ENCODE data around the gene TNNC1. TPM values are rescaled to one million over a fixed set of nuclear protein-coding genes. Genes with fewer than 3 reads are reported as not detected.
A peak's percentile ranks its signal among the peaks of the same experiment; 100 is the strongest.

The TNNC1 gene
- total RNA-seq, 1 experiment from 2014 or later, result 5.6 TPM

- Mint-ChIP-seq H3K4me1 (peaks cover 14 to 30% of the 10 kb centered on the region in 2 experiments), H3K27me3 (ENCODE audit: low read depth) (peaks cover 2% of the 10 kb centered on the region; the same call in 1 of the 2 replicates), H3K9me3 (no peaks in the 10 kb centered on the region), H3K27ac (peak overlapping the region in 2 of 3 experiments; percentile 22 to 32; a peak in 4 of 7 replicates), H3K4me3 (no peak overlapping the region; a peak in 1 of 5 replicates), H3K36me3 (ENCODE audit: insufficient read depth in 1 of 3, low read depth in 3 of 3) (no peaks in the 10 kb centered on the region)
- no peak for DNase-seq
- no peaks in the 10 kb centered on the region for H3K9me3 ChIP-seq (ENCODE audit: control insufficient read depth, low read depth, low read length)
- H3K23ac ChIP-seq (ENCODE audit: insufficient read length, low read depth, low read length), result no peak overlapping the region
- no peak overlapping the region for H2BK120ac ChIP-seq (ENCODE audit: low read depth, low read length, poor library complexity, severe bottlenecking)
- no peak overlapping the region for H4K5ac ChIP-seq (ENCODE audit: insufficient read length, low read depth, low read length)
- no peak overlapping the region for H2BK12ac ChIP-seq (ENCODE audit: insufficient read length, low read depth, low read length)
- no peak overlapping the region for H2AFZ ChIP-seq (ENCODE audit: low read length)
- no peak overlapping the region for H3K9ac ChIP-seq (ENCODE audit: extremely low read depth, insufficient read length, low read length)
- H3K27me3 ChIP-seq (ENCODE audit: insufficient read depth, low read length), result no peaks in the 10 kb centered on the region
- WGBS (ENCODE audit: extremely low coverage, insufficient read length, low lambda C conversion rate), result no CpG with 5 or more reads among the region's 10 CpGs
- no peak overlapping the region for H4K91ac ChIP-seq (ENCODE audit: insufficient read length, low read depth, low read length)
- no peak overlapping the region for H3K56ac ChIP-seq (ENCODE audit: insufficient read length, low read depth, low read length)
- no peak overlapping the region for H4K8ac ChIP-seq (replicated peaks; ENCODE audit: insufficient read length, low read depth, low read length)
- no peak overlapping the region for H2BK15ac ChIP-seq (ENCODE audit: low read depth, low read length)
- no peak overlapping the region for H3K14ac ChIP-seq (ENCODE audit: insufficient read depth, low read length)
- TF ChIP-seq CTCF (conservative IDR thresholded peaks at IDR 0.05), result no peak
- no peak overlapping the region for H3K4ac ChIP-seq (ENCODE audit: low read depth, low read length)
- no peak overlapping the region for H2BK20ac ChIP-seq (ENCODE audit: low read depth, low read length, poor library complexity, severe bottlenecking)
- no peak overlapping the region for H3K27ac ChIP-seq (ENCODE audit: insufficient read length, low read depth, low read length)
- H3K4me2 ChIP-seq (ENCODE audit: insufficient read depth, insufficient read length, low read length), result no peak overlapping the region
- no peak overlapping the region for H3T11ph ChIP-seq (ENCODE audit: low read length)
- H4K20me1 ChIP-seq (ENCODE audit: control insufficient read depth, insufficient read depth, insufficient read length), result no peaks in the 10 kb centered on the region
- H3K79me2 ChIP-seq (ENCODE audit: insufficient read depth, low read length), result no peaks in the 10 kb centered on the region
- no peak overlapping the region for H2BK5ac ChIP-seq (ENCODE audit: insufficient read length, low read length)
- H3K18ac ChIP-seq (ENCODE audit: insufficient read length, low read depth, low read length), result no peak overlapping the region
- H3K23me2 ChIP-seq (ENCODE audit: insufficient read length, low read depth, low read length, poor library complexity, severe bottlenecking), result no peaks in the 10 kb centered on the region
- H3K79me1 ChIP-seq (ENCODE audit: insufficient read depth, low read depth, low read length, poor library complexity, severe bottlenecking), result no peaks in the 10 kb centered on the region
- H3K4me1 ChIP-seq (ENCODE audit: insufficient read depth, low read length), result no peaks in the 10 kb centered on the region
- no peak overlapping the region for H2AK5ac ChIP-seq (ENCODE audit: insufficient read length, low read length)
Observed at GRCh38 chr3:52431459-52432223, 22.2 kb downstream of the TNNC1 start.
